Mesodermal cell (in vitro differentiated cells): ENCODE results near the gene LY86.
"Not testable (repeated sequence)": the region's sequence is repeated elsewhere in the genome, so short reads cannot be mapped to it uniquely, and the experiment has no call there.

Experiments used
- H3K27ac ChIP-seq: 2 replicates; pipeline ENCODE4 v1.7.0; 2013; ENCODE audit warnings: mild to moderate bottlenecking, low read depth, low read length, moderate library complexity; ENCODE audit not compliant: severe bottlenecking
- H3K36me3 ChIP-seq: 2 replicates; pipeline ENCODE4 v1.7.1; 2013; ENCODE audit warnings: mild to moderate bottlenecking, low read length, moderate library complexity; ENCODE audit not compliant: control insufficient read depth, insufficient read depth
- H3K4me1 ChIP-seq: one replicate; pipeline ENCODE4 v1.7.1; 2013; ENCODE audit warnings: mild to moderate bottlenecking, low read length; ENCODE audit not compliant: insufficient read depth, control insufficient read depth, poor library complexity, severe bottlenecking
- H3K4me3 ChIP-seq: 2 replicates; pipeline ENCODE4 v1.7.0; 2013; ENCODE audit warnings: low read length, control low read depth, mild to moderate bottlenecking; ENCODE audit not compliant: insufficient read depth, poor library complexity, severe bottlenecking; ENCODE audit errors: extremely low read depth
- H3K9me3 ChIP-seq: 2 replicates; pipeline ENCODE4 v1.7.1; 2013; ENCODE audit warnings: mild to moderate bottlenecking, low read length, moderate library complexity; ENCODE audit not compliant: control insufficient read depth
- WGBS, 2 experiments: methylation state at CpG; one replicate each; pipeline ENCODE4 v1.1.5; 2013; ENCODE audit warnings: missing lambda C conversion rate in 2 of 2; ENCODE audit not compliant: insufficient coverage in 2 of 2; 5-methylcytosine and 5-hydroxymethylcytosine counted together

The LY86 gene

DNA sequence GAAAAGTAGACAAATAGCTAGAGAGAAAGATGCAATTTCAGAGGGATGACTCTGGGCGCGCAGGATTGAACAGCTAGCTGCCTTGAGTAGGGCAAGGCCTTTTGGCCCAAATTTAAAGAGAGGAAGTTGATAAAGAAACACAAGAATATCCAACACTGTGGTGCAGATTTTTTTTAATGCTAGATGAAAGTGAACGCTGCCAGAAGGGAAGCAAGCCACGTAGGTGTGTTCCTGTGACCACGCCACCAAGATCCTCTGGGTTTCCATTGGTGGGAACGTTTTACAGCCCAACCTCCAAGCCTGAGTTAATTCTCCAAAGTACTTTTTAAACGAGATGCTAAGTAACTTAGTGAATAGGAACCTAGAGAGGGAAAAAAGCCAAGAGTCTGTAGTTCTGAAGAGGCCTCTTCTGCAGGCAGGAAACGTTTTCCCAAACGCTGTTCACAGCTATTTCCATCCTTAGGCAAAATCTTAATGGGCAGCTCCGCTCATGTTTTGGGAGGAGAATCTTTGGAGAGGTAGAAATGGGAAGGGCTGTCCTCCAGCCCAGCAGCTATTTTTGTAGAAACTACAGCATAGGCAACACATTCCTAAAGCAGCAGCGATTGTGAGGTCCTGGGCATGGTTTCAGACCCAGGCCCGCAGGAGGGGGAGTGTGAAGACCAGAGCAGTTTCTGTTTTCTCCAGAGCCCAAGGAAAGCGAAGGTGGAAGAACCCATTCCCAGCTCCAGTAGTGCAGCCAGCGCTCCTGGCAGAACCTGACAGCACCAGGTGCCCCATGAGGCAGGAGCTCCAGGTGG is 8.2 kb downstream of the LY86 start:
- WGBS, 2 experiments, result 87 to 89% methylated on average over 8 to 13 of the region's 14 CpGs
- no peaks in the 10 kb centered on the region for H3K36me3 ChIP-seq
- no peak overlapping the region for H3K27ac ChIP-seq
- H3K4me3 ChIP-seq, result no peak overlapping the region
- H3K4me1 ChIP-seq, result no peaks in the 10 kb centered on the region
- H3K9me3 ChIP-seq, result no peaks in the 10 kb centered on the region

DNA sequence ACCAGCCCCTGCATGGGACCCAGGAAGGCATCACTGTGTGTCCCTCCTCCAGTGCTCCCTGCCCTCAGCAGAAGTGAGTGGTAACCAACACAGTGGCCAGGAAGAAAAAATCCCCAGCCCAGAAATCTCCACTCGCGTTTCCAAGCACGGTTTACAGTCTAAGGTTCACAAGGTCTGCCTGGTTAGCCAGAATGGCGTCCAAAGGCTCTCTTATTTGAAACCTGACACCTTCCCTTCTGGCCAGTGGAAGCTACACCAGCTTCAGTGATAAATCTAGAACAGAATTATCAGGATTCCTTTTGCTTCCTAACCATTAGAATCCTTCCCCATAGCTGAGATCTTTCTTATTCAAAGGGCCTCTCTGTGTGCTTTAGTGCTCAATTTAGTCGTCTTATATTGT is 9.2 kb downstream of the LY86 start:
- WGBS, 2 experiments, result 79 to 83% methylated on average over 4 of the region's 5 CpGs
- no peaks in the 10 kb centered on the region for H3K9me3 ChIP-seq
- no peaks in the 10 kb centered on the region for H3K36me3 ChIP-seq
- H3K4me3 ChIP-seq, result no peak overlapping the region
- H3K27ac ChIP-seq, result no peak overlapping the region
- H3K4me1 ChIP-seq, result no peaks in the 10 kb centered on the region

DNA sequence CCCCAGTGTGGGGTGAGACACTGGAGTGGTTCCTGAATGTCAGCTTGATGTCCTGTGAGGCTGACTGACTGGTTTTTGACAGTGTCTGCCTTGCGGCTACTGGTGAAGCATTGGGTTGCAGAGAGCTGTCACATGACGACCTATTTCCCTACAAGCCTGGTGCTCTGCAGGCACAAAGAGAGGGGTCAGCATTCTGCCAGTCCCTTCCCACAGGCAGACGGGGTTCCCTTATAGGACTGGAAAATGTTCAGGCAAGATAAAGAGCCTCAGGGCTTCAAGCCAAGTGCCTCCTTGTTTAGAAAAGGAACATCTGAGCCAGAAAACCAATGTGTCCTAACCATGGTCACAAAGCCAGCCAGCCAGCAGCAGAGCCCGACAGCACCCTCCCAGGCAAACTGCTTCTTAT is 11.0 kb downstream of the LY86 start:
- Histone ChIP-seq H3K36me3 (no peaks in the 10 kb centered on the region), H3K27ac (no peak overlapping the region), H3K4me3 (no peak overlapping the region), H3K9me3 (no peaks in the 10 kb centered on the region), H3K4me1 (no peaks in the 10 kb centered on the region)
- 85 to 89% methylated on average over 2 to 4 of the region's 4 CpGs for WGBS, 2 experiments

- no peaks in the 10 kb centered on the region for H3K9me3 ChIP-seq
- no peak overlapping the region for H3K27ac ChIP-seq
- no peaks in the 10 kb centered on the region for H3K36me3 ChIP-seq
- WGBS, 2 experiments, result 0 to 50% methylated on average over 1 to 2 of the region's 4 CpGs
- H3K4me3 ChIP-seq, result no peak overlapping the region
- no peaks in the 10 kb centered on the region for H3K4me1 ChIP-seq
Measured at GRCh38 chr6:6600875-6601274, 12.4 kb downstream of the LY86 start.

DNA sequence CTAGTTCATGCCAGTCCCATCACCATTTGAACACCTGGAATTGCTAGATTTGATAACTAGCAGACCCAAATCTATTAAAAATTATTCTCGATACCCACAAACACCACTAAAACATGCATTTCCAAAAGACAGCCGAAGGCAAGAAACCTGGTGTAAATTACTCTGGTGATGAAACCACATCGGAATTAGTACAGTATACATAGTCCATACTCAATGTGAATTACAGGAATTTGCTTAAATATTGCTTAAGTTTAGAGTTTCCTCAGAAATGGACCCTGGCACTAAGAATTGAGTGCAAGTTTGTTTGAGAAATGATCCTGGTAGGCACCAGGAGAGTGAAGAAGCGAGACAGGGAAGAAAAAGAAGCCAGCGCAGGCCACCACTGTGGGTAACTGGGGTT is 13.7 kb downstream of the LY86 start:
- WGBS, 2 experiments, result 94 to 100% methylated on average over 2 to 3 of the region's 5 CpGs
- no peak overlapping the region for H3K4me3 ChIP-seq
- H3K27ac ChIP-seq, result no peak overlapping the region
- H3K36me3 ChIP-seq, result no peaks in the 10 kb centered on the region
- H3K4me1 ChIP-seq, result no peaks in the 10 kb centered on the region
- no peaks in the 10 kb centered on the region for H3K9me3 ChIP-seq

GRCh38 chr6:6603317-6603716 is 14.8 kb downstream of the LY86 start:
- no peak overlapping the region for H3K27ac ChIP-seq

GRCh38 chr6:6604015-6604414 is 15.5 kb downstream of the LY86 start:
- H3K4me3 ChIP-seq, result no peak overlapping the region
- no peaks in the 10 kb centered on the region for H3K9me3 ChIP-seq
- H3K36me3 ChIP-seq, result no peaks in the 10 kb centered on the region
- no peaks in the 10 kb centered on the region for H3K4me1 ChIP-seq
- no peak overlapping the region for H3K27ac ChIP-seq

More at GRCh38 chr6:6603317-6603716, 14.8 kb downstream of the LY86 start:
- H3K4me3 ChIP-seq, result no peak overlapping the region
- H3K36me3 ChIP-seq, result no peaks in the 10 kb centered on the region
- H3K4me1 ChIP-seq, result no peaks in the 10 kb centered on the region
- no peaks in the 10 kb centered on the region for H3K9me3 ChIP-seq
- WGBS, 2 experiments, result no CpG with 5 or more reads among the region's 1 CpG

GRCh38 chr6:6604566-6604965 is 16.0 kb downstream of the LY86 start:
- no CpG with 5 or more reads among the region's 3 CpGs for WGBS, 2 experiments
- H3K27ac ChIP-seq, result no peak overlapping the region
- H3K4me3 ChIP-seq, result no peak overlapping the region
- no peaks in the 10 kb centered on the region for H3K36me3 ChIP-seq
- H3K9me3 ChIP-seq, result no peaks in the 10 kb centered on the region
- no peaks in the 10 kb centered on the region for H3K4me1 ChIP-seq

DNA sequence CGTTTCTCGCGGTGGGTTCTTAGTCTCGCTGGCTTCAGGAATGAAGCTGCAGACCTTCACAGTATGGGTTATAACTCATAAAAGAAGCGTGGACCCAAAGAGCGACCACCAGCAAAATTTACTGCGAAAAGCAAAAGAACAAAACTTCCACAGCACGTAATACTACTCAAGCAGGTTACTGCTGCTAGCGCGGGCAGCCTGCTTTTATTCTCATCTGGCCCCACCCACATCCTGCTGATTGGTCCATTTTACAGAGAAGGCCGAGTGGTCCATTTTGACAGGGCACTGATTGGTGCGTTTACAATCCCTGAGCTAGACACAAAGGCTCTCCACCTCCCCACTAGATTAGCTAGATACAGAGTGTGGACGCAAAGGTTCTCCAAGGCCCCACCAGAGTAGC is 17.4 kb downstream of the LY86 start:
- no peaks in the 10 kb centered on the region for H3K36me3 ChIP-seq
- H3K4me1 ChIP-seq, result no peaks in the 10 kb centered on the region
- H3K27ac ChIP-seq, result no peak overlapping the region
- H3K4me3 ChIP-seq, result no peak overlapping the region
- WGBS, 2 experiments, result 81 to 88% methylated on average over 11 to 12 of the region's 13 CpGs
- no peaks in the 10 kb centered on the region for H3K9me3 ChIP-seq

DNA sequence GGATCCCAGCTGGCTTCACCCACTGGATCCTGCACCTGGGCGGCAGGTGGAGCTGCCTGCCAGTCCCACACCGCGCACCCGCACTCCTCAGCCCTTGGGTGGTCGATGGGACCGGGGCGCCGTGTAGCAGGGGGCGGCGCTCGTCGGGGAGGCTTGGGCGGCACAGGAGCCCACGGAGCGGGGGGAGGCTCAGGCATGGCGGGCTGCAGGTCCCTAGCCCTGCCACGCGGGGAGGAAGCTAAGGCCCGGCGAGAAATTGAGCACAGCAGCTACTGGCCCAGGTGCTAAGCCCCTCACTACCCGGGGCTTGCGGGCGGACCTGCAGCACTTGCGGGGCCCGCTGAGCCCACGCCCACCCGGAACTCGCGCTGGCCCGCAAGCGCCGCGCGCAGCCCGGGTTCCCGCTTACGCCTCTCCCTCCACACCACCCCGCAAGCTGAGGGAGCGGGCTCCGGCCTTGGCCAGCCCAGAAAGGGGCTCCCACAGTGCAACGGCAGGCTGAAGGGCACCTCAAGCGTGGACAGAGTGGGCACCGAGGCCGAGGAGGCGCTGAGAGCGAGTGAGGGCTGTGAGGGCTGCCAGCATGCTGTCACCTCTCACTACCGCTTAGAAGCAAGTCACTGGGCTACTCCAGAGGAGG is 18.0 kb downstream of the LY86 start:
- H3K4me3 ChIP-seq, H3K36me3 ChIP-seq, H3K4me1 ChIP-seq, H3K9me3 ChIP-seq, H3K27ac ChIP-seq: not testable (repeated sequence)
- 92 to 94% methylated on average over 29 to 46 of the region's 47 CpGs for WGBS, 2 experiments

DNA sequence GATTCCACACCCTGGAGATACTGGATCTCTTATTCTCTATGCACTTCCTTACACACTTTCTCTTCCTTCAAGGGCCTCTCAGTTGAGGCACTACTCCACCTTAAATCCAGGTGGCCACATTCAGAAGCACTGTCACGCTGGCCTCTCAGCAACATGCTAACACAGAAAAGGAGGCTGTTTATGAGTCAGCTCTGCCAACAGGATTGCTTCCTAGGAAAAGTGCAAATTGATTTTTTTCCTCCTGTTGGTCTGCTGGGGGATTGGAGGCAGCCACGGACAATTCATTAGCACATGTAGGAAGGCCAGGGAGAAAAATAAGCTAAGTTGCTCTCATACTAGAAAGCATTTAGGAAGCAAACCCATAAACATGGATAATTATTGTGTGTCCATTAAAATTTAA is 20.9 kb downstream of the LY86 start:
- 90% methylated on average over 2 of the region's 2 CpGs; no CpG with 5 or more reads in 1 of the 2 experiments for WGBS, 2 experiments
- H3K4me1 ChIP-seq, result no peaks in the 10 kb centered on the region
- H3K36me3 ChIP-seq, result no peaks in the 10 kb centered on the region
- H3K9me3 ChIP-seq, result no peaks in the 10 kb centered on the region
- no peak overlapping the region for H3K27ac ChIP-seq
- no peak overlapping the region for H3K4me3 ChIP-seq
